Lower leg skin (tissue), 4 donors: ENCODE data around the gene ZNF444. TPM values are rescaled to one million over a fixed set of nuclear protein-coding genes. Genes with fewer than 3 reads are reported as not detected.

ENCODE experiments used
- DNase-seq, 2 donors: peaks; one replicate each; pipeline ENCODE4 v3.0.0-alpha.2; 2019; ENCODE audit warnings: low spot score in 2 of 2
- H3K4me3 ChIP-seq: fragments of 200-600 bp; sonication (generic); 2 replicates; pipeline ENCODE4 v1.5.1; 2017; ENCODE audit warnings: mild to moderate bottlenecking, low read depth; ENCODE audit not compliant: poor library complexity, severe bottlenecking
- POLR2A ChIP-seq, 2 donors: fragments of 450-650 bp; IDR thresholded peaks; one replicate each; pipeline ENCODE4 v1.6.1; 2016 to 2017; ENCODE audit warnings: antibody characterized with exemption in 2 of 2, mild to moderate bottlenecking in 1 of 2, moderate library complexity in 1 of 2
- WGBS, 2 donors: methylation state at CpG; one replicate each; pipeline ENCODE4 v1.1.5; 2018; 5-methylcytosine and 5-hydroxymethylcytosine counted together
- intact Hi-C: fragments of 100-400 bp; cut with DNase I; formaldehyde crosslinking; loops from one replicate; pipeline ENCODE4 v1.15.0; 2023; ENCODE audit warnings: low total_unique reads
- total RNA-seq, 4 donors: library from RNA; depleted of rRNA; stranded (reverse); fragments of >200 nt; gene quantifications; one replicate each; pipeline ENCODE4 v1.1.0, GENCODE V29; 2016
- TF ChIP-seq, protein P1 (sequence below), 3 donors: fragments of 450-650 bp; IDR thresholded peaks; one replicate each; pipeline ENCODE4 v1.5.1; 2016; ENCODE audit warnings: antibody characterized with exemption in 3 of 3, mild to moderate bottlenecking in 3 of 3, moderate library complexity in 2 of 3

ZNF444 gene
- total RNA-seq: 10 to 100 TPM; 22.1 to 39.5 (median 30.6) TPM

DNA sequence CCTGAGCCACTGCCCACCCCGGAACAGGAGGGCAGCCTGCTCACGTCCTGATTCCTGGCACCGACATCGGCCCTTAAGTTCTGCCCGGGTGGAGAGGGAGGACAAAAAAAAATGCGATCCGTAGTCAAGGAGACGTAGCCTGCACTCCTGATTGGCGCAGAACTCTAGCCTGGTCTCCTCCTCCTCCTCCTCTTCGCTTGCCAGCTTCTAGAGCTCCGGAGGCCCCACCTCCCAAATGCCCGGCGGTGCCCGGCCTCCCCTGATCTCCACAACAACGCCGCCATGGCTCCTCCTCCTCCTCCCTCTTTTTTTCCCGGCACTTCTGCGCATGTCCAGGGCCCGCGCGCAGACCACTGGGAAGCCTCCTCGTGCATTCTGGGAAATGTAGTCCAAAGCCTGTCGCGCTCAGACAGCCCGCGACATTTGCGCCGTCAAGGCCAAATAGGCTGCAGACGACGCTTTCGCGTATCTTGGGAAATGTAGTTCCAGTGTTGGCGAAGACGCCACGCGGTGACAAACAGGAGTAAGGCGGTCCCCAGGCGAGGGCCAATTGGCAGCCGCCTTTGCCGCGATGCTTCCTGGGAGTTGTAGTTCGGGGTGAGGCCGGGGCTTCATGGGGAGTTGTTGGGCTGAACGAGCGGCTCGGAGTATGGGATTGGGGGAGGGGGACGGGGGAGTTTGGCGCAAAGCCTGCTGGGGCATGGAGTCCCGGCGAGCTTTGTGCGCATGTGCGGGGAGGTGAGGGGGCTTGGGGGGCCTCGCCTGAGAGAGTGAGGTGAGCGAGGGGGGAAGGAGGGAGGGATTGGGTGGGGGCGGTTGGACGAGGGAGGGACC is at the start of gene ZNF444:
Gene ZNF444 (plus strand): TSS at position 705 of the 834 bp plus-strand sequence. CDS start 5,625 bp downstream, outside the sequence.
- intact Hi-C loops: no loop called here
- DNase-seq: peak; percentile 98 to 100
- peak within 1 kb of the TSS; percentile 33 for H3K4me3 ChIP-seq
- TF ChIP-seq, protein P1, sequence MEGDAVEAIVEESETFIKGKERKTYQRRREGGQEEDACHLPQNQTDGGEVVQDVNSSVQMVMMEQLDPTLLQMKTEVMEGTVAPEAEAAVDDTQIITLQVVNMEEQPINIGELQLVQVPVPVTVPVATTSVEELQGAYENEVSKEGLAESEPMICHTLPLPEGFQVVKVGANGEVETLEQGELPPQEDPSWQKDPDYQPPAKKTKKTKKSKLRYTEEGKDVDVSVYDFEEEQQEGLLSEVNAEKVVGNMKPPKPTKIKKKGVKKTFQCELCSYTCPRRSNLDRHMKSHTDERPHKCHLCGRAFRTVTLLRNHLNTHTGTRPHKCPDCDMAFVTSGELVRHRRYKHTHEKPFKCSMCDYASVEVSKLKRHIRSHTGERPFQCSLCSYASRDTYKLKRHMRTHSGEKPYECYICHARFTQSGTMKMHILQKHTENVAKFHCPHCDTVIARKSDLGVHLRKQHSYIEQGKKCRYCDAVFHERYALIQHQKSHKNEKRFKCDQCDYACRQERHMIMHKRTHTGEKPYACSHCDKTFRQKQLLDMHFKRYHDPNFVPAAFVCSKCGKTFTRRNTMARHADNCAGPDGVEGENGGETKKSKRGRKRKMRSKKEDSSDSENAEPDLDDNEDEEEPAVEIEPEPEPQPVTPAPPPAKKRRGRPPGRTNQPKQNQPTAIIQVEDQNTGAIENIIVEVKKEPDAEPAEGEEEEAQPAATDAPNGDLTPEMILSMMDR (IDR thresholded peaks at IDR 0.05): no peak
- TF ChIP-seq POLR2A (IDR thresholded peaks at IDR 0.05): no peak
- 0 to 2% methylated on average over 52 of the region's 56 CpGs for WGBS, 2 donors

DNA sequence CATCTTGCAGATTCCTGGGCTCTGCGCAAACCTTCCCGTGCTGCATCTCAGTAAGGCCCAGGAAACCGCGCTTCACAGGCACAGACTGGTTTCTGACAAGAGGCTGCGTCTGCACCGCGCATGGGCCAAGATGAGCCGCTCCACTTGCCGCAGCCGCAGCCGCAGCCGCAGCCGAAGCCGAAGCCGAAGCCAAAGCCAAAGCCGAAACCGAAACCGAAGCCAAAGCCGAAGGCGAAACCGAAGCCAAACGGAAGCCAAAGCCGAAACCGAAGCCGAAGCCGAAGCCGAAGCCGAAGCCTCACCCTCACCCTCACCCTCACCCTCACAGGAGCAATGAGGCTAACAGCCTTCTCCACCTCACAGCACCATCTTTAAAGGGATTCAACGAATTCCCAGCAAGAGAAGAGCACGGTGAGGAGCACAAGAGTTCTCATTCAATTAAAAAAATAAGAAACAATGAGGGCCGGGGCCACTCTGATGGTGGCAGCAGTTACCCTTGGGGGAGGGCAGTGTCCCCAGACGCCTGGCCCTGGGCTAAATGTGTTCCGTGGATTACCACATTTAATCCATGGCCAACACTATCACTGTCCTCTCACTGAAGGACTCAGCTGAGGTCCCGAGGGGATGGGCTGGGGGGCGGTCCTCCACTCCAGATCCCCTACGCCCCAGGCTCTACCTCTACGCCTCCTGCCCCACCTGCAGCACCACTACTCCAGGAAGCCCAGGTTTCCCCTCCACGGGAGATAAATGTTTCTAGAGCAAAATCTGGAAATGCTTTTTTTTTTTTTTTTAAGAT is 49.1 kb upstream of the ZNF444 start:
- DNase-seq: no peak
- WGBS, 2 donors: 66 to 79% methylated on average over 38 of the region's 38 CpGs
- intact Hi-C loops: no loop called here
- H3K4me3 ChIP-seq: no peak overlapping the region
- TF ChIP-seq, protein P1 (IDR thresholded peaks at IDR 0.05): no peak
- TF ChIP-seq POLR2A (IDR thresholded peaks at IDR 0.05): no peak

DNA sequence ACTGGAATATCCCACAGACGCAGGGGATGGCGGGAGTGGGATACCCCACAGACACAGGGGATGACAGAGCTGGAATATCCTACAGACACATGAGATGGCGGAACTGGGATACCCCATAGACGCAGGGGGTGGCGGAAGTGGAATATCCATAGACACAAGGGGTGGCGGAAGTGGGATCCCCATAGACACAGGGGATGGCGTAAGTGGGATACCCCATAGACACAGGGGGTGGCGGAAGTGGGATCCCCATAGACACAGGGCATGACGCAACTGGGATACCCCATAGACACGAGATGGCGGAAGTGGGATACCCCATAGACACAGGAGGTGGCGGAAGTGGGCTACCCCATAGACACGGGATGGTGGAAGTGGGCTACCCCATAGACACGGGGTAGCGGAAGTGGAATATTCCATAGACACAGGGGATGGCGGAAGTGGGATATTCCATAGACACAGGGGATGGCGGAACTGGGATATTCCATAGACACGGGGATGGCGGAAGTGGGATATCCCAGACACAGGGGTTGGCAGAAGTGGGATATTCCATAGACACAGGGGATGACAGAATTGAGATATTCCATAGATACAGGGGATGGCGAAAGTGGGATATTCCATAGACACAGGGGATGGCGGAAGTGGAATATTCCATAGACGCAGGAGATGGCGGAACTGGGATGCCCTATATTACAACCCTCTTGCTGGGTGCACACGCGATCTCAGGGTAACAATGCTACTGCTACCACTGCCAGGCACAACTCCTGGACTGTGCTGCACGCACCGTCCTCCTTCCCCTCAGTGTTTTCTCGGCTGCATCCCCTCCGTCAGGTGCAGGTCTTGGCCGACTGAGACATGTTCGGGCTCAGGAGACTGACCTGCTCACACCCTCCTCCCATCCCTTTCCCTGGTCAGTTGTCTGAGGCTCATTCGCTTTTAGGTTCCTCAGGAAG is 48.1 kb upstream of the ZNF444 start:
- WGBS, 2 donors: 96 to 98% methylated on average over 32 of the region's 32 CpGs
- intact Hi-C loops: no loop called here
- TF ChIP-seq POLR2A (IDR thresholded peaks at IDR 0.05): no peak
- TF ChIP-seq, protein P1 (IDR thresholded peaks at IDR 0.05): no peak
- no peak for DNase-seq
- no peak overlapping the region for H3K4me3 ChIP-seq

DNA sequence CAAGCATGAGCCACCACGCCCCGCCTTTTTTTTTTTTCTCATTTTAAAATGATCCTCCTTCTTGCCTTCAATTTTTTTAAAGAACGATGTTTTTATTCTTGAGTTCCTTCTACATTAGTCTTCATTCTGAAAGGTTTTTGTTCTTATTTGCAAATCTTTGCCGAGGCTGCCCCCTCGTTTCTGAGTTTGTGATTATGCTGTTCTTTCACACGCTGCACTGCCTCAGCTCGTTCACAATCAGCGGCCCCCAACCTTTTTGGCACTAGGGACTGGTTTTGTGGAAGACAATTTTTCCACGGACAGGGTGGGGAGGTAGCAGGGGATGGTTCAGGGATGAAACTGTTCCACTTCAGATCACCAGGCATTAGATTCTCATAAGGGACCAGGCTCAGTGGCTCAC is 46.6 kb upstream of the ZNF444 start:
- TF ChIP-seq POLR2A (IDR thresholded peaks at IDR 0.05): no peak
- TF ChIP-seq, protein P1 (IDR thresholded peaks at IDR 0.05): no peak
- DNase-seq: no peak
- intact Hi-C loops: no loop called here
- WGBS, 2 donors: 93 to 96% methylated on average over 8 to 9 of the region's 9 CpGs
- H3K4me3 ChIP-seq: no peak overlapping the region

DNA sequence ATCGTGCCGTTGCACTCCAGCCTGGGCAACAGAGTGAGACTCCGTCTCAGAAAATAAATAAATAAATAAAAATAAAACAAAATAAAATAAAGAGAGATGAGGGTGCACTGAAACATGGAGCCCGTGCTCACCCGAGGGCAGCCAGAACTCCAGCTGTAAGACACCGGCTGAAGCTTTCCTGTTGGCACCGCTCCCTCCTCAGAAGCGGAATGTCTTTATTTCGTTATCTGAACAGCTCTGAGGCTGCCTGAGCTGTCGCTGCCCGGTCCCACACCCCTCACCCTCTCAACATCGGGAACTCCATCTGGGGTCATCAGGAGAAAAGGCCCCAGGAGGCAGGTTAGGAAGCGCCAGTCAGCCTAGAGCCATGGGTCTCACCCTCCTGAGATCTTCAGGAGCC is 44.4 kb upstream of the ZNF444 start:
- intact Hi-C loops: no loop called here
- WGBS, 2 donors: 87% methylated on average over 13 of the region's 13 CpGs
- H3K4me3 ChIP-seq: no peak overlapping the region
- TF ChIP-seq POLR2A (IDR thresholded peaks at IDR 0.05): no peak
- TF ChIP-seq, protein P1 (IDR thresholded peaks at IDR 0.05): no peak
- DNase-seq: no peak
